SK-N-SH treated with all-trans-retinoic acid at 6 μM for 48 hours (cell line): Measurements from ENCODE around the gene STK33.

Experiments used
- ATAC-seq: fragments of 200-7000 bp; cut with Tn5 transposase; 3 replicates; pipeline ENCODE4 v1.9.1; 2020; ENCODE audit warnings: mild to moderate bottlenecking, moderate library complexity
- ARNTL ChIP-seq: fragments of 450-650 bp; formaldehyde crosslinking; IDR thresholded peaks from 2 replicates; pipeline ENCODE4 v1.5.0; 2020; ENCODE audit warnings: low read depth, mild to moderate bottlenecking, moderate library complexity, borderline replicate concordance
- BACH2 ChIP-seq: fragments of 250-450 bp; sonication (Bioruptor Pico); IDR thresholded peaks from 2 replicates; pipeline ENCODE4 v1.9.0; 2021; ENCODE audit warnings: mild to moderate bottlenecking, borderline replicate concordance
- CSDC2 ChIP-seq: fragments of 250-450 bp; sonication (Bioruptor Pico); IDR thresholded peaks from 2 replicates; pipeline ENCODE4 v1.5.0; 2020; ENCODE audit warnings: mild to moderate bottlenecking, moderate library complexity
- CSRNP3 ChIP-seq: fragments of 250-450 bp; sonication (Bioruptor Pico); IDR thresholded peaks from 2 replicates; pipeline ENCODE4 v1.5.1; 2021; ENCODE audit warnings: mild to moderate bottlenecking, moderate library complexity
- ESRRG ChIP-seq: fragments of 250-450 bp; sonication (Bioruptor Pico); IDR thresholded peaks from 2 replicates; pipeline ENCODE4 v1.6.1; 2021; ENCODE audit warnings: mild to moderate bottlenecking
- GLIS3 ChIP-seq: fragments of 250-450 bp; sonication (Bioruptor Pico); IDR thresholded peaks from 2 replicates; pipeline ENCODE4 v1.5.0; 2020; ENCODE audit warnings: mild to moderate bottlenecking, moderate library complexity
- ISL1 ChIP-seq: fragments of 250-450 bp; sonication (Bioruptor Pico); IDR thresholded peaks from 2 replicates; pipeline ENCODE4 v2.1.2; 2022; ENCODE audit warnings: mild to moderate bottlenecking, moderate library complexity
- OSR1 ChIP-seq: fragments of 250-450 bp; sonication (Bioruptor Pico); IDR thresholded peaks from 2 replicates; pipeline ENCODE4 v1.8.0; 2022; ENCODE audit warnings: moderate library complexity, mild to moderate bottlenecking, inconsistent platforms
- PPARA ChIP-seq: fragments of 250-450 bp; sonication (Bioruptor Pico); IDR thresholded peaks from 2 replicates; pipeline ENCODE4 v1.5.0; 2020; ENCODE audit warnings: mild to moderate bottlenecking, borderline replicate concordance
- RARB ChIP-seq: fragments of 250-450 bp; sonication (Bioruptor Pico); IDR thresholded peaks from 2 replicates; pipeline ENCODE4 v1.8.0; 2021; ENCODE audit warnings: mild to moderate bottlenecking, moderate library complexity
- TCF4 ChIP-seq: fragments of 250-450 bp; sonication (Bioruptor Pico); IDR thresholded peaks from 2 replicates; pipeline ENCODE4 v1.8.0; 2021; ENCODE audit warnings: mild to moderate bottlenecking, moderate library complexity, borderline replicate concordance
- TOX ChIP-seq: fragments of 250-450 bp; sonication (Bioruptor Pico); IDR thresholded peaks from 2 replicates; pipeline ENCODE4 v1.8.0; 2021; ENCODE audit warnings: mild to moderate bottlenecking, moderate library complexity, borderline replicate concordance
- TSHZ2 ChIP-seq: fragments of 250-450 bp; sonication (Bioruptor Pico); IDR thresholded peaks from 2 replicates; pipeline ENCODE4 v1.5.0; 2020; ENCODE audit warnings: mild to moderate bottlenecking, moderate library complexity
- ZC3H10 ChIP-seq: fragments of 250-450 bp; sonication (Bioruptor Pico); IDR thresholded peaks from 2 replicates; pipeline ENCODE4 v1.5.1; 2021; ENCODE audit warnings: mild to moderate bottlenecking, moderate library complexity
- ZFP3 ChIP-seq: fragments of 250-450 bp; sonication (Bioruptor Pico); IDR thresholded peaks from 2 replicates; pipeline ENCODE4 v1.5.0; 2020; ENCODE audit warnings: mild to moderate bottlenecking, moderate library complexity
- ZFP30 ChIP-seq: fragments of 450-650 bp; formaldehyde crosslinking; IDR thresholded peaks from 2 replicates; pipeline ENCODE4 v1.5.0; 2022; ENCODE audit warnings: mild to moderate bottlenecking, moderate library complexity
- ZNF565 ChIP-seq: fragments of 450-650 bp; formaldehyde crosslinking; conservative IDR thresholded peaks from 2 replicates; pipeline ENCODE4 v1.5.0; 2020; ENCODE audit warnings: low read depth, mild to moderate bottlenecking, moderate library complexity
- ZNF70 ChIP-seq: fragments of 450-650 bp; formaldehyde crosslinking; IDR thresholded peaks from 2 replicates; pipeline ENCODE4 v1.5.0; 2020; ENCODE audit warnings: mild to moderate bottlenecking, moderate library complexity
- ZNF8 ChIP-seq: fragments of 450-650 bp; formaldehyde crosslinking; IDR thresholded peaks from 2 replicates; pipeline ENCODE4 v1.5.0; 2020; ENCODE audit warnings: mild to moderate bottlenecking, moderate library complexity
- TF ChIP-seq, protein P1 (sequence below): fragments of 250-450 bp; sonication (Bioruptor Pico); IDR thresholded peaks from 2 replicates; pipeline ENCODE4 v1.5.1; 2020; ENCODE audit warnings: low read depth, mild to moderate bottlenecking, moderate library complexity

The STK33 gene

DNA sequence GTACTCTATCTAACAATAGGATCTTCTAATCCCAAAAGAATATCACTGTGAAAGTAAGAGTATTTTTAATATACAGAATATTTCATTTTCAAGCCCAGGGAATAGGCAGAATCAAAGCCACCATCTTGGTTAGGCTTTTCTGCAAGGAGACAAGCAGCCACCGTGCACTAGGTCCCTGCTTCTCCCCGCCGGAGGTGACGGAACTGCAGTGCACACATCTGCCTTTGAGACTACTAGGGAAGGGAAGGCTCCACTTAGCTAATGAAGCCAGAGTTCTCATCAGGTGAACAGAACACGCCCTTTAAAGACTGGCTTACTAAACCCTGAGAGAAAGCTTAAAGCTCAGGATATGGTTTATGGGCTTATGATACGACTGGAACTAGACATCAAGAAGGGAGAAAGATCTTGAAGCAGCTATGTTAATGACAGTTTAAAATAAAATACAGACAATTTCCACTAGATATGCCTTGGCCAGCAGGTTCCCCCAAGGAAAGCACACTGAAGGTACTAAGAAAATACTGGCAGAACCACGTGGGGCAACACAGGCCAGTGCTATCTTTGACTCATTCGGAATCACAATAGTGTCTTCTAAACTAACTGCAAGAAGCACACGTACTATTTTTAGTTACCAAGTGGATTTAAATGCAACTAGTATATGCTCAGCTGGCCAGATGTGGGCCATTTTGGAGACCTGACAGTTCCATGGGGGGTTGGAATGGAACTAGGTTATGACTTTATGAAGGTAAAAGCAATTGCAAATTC, 203.0 kb downstream of the STK33 start:
- no peak for TF ChIP-seq RARB
- no peak for TF ChIP-seq PPARA
- no peak for TF ChIP-seq ZC3H10 (CRISPR knock-in tag)
- TF ChIP-seq ZNF70 (CRISPR knock-in tag), result no peak
- TF ChIP-seq, protein P1, sequence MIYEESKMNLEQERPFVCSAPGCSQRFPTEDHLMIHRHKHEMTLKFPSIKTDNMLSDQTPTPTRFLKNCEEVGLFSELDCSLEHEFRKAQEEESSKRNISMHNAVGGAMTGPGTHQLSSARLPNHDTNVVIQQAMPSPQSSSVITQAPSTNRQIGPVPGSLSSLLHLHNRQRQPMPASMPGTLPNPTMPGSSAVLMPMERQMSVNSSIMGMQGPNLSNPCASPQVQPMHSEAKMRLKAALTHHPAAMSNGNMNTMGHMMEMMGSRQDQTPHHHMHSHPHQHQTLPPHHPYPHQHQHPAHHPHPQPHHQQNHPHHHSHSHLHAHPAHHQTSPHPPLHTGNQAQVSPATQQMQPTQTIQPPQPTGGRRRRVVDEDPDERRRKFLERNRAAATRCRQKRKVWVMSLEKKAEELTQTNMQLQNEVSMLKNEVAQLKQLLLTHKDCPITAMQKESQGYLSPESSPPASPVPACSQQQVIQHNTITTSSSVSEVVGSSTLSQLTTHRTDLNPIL, result no peak
- no peak for ATAC-seq

- no peak for TF ChIP-seq TSHZ2 (CRISPR knock-in tag)
- TF ChIP-seq TCF4 (CRISPR knock-in tag), result no peak
- no peak for TF ChIP-seq ARNTL (CRISPR knock-in tag)
- TF ChIP-seq ZNF565, result no peak
- TF ChIP-seq, protein P1, result no peak
- no peak for TF ChIP-seq ZNF70 (CRISPR knock-in tag)
- no peak for TF ChIP-seq GLIS3 (CRISPR knock-in tag)
- TF ChIP-seq, all 23 proteins: peak for 0
- ATAC-seq, result no peak
Observed at GRCh38 chr11:8389029-8389996, 204.7 kb downstream of the STK33 start.

DNA sequence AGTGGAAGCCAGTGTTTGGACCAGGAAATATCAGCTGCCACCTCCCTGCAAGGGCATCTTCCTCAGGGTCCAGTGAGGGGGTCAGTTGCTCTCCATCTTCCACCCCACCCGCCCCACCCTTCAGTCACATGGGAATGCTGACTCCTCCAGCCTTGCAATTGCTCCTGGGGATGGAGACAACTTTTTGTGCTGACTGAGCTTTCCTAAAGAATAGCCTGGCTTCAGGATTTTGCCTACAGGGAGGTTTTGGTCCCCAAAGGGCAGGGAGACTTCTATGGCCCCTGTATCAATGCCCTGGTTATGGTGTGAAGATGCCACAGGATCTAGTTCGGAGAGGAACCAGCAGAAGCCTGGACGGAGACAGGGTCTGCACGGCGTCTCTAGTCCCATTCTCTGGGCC, 206.3 kb downstream of the STK33 start:
- no peak for TF ChIP-seq CSDC2
- no peak for TF ChIP-seq OSR1
- TF ChIP-seq RARB, result no peak
- no peak for TF ChIP-seq CSRNP3 (CRISPR knock-in tag)
- ATAC-seq, result no peak

GRCh38 chr11:8387141-8387540, 206.9 kb downstream of the STK33 start:
- no peak for TF ChIP-seq ESRRG (CRISPR knock-in tag)
- TF ChIP-seq ZNF8 (CRISPR knock-in tag), result no peak
- TF ChIP-seq TCF4 (CRISPR knock-in tag), result no peak
- ATAC-seq, result no peak

DNA sequence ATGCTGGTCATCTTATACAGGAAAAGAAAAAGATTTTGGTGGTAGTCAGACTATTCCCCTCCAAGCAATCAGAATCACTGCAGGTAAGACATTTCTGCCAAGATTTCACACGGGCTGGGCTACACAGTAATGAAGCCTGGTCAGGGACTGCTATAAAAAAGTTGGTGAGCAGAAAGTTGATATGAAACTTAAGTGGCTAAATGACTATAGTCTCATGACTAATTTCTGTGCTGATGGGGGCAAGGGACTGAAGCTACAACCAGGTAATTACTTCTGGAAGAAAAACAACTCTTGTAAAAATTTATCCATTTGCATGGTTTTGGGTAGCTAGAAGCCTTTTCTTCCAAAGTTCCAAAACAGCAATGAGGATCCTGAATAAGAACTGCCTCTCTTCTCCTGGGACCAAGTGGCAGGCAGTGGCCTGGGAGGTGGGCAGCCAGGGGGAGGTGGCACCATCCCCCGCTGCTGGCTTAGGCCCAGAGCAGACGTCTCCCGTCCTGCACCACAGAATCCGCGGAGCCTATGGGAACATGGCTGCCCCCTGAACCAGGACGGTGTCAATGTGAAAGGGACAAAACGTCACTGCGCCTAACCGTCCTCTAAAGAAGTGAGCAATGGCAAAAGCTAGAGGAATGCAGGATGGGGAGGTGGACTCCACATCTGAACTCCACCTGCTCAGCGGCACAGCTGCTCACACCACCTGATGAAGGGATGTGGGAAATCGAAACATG, 207.7 kb downstream of the STK33 start:
- ATAC-seq, result no peak
- no peak for TF ChIP-seq ZC3H10 (CRISPR knock-in tag)
- TF ChIP-seq ZFP3 (CRISPR knock-in tag), result no peak
- no peak for TF ChIP-seq ESRRG (CRISPR knock-in tag)
- TF ChIP-seq, protein P1, result no peak
- no peak for TF ChIP-seq OSR1
- no peak for TF ChIP-seq ZFP30
- no peak for TF ChIP-seq ISL1 (CRISPR knock-in tag)
- TF ChIP-seq TCF4 (CRISPR knock-in tag), result no peak
- TF ChIP-seq CSDC2, result no peak
- TF ChIP-seq ZNF565, result no peak
- no peak for TF ChIP-seq TSHZ2 (CRISPR knock-in tag)
- TF ChIP-seq BACH2 (CRISPR knock-in tag), result no peak
- no peak for TF ChIP-seq TOX (CRISPR knock-in tag)
- TF ChIP-seq GLIS3 (CRISPR knock-in tag), result no peak
